C4-2B (cell line): ENCODE data around the gene FGF5.
A peak's percentile ranks its signal among the peaks of the same experiment; 100 is the strongest.

ENCODE experiments used
- H3K27ac ChIP-seq: fragments of 450-650 bp; 2 replicates; pipeline ENCODE4 v1.5.1; 2017
- CTCF ChIP-seq: fragments of 450-650 bp; conservative IDR thresholded peaks from 2 replicates; pipeline ENCODE4 v1.5.1; 2017; ENCODE audit warnings: mild to moderate bottlenecking
- ZFX ChIP-seq: fragments of 450-650 bp; IDR thresholded peaks from 2 replicates; pipeline ENCODE4 v1.6.1; 2017

The FGF5 gene

GRCh38 chr4:80266253-80266901, at the start of gene FGF5:
TSS of gene FGF5 (plus strand) at chr4:80266664. CDS start at chr4:80266825, 161 bp downstream.
- H3K27ac ChIP-seq = no peak within 1 kb of the TSS
- TF ChIP-seq CTCF = no peak
- TF ChIP-seq ZFX = no peak

GRCh38 chr4:80219301-80220025, 47.0 kb upstream of the FGF5 start:
- H3K27ac ChIP-seq = no peak overlapping the region

GRCh38 chr4:80220711-80221110, 45.8 kb upstream of the FGF5 start:
- no peak for TF ChIP-seq ZFX
- TF ChIP-seq CTCF = no peak
- H3K27ac ChIP-seq = no peak overlapping the region

More at GRCh38 chr4:80219301-80220025, 47.0 kb upstream of the FGF5 start:
- TF ChIP-seq CTCF (no peak), ZFX (no peak)

GRCh38 chr4:80221161-80221560, 45.3 kb upstream of the FGF5 start:
- no peak for TF ChIP-seq ZFX
- peak; percentile 35 for TF ChIP-seq CTCF
- no peak overlapping the region for H3K27ac ChIP-seq

GRCh38 chr4:80225595-80225994, 40.9 kb upstream of the FGF5 start:
- TF ChIP-seq ZFX (no peak), CTCF (no peak)
- H3K27ac ChIP-seq = no peak overlapping the region

- no peak for TF ChIP-seq CTCF
- no peak for TF ChIP-seq ZFX
Measured at GRCh38 chr4:80226094-80226493, 40.4 kb upstream of the FGF5 start.

GRCh38 chr4:80228460-80228859, 38.0 kb upstream of the FGF5 start:
- TF ChIP-seq ZFX (no peak), CTCF (no peak)
- H3K27ac ChIP-seq = no peak overlapping the region

More at GRCh38 chr4:80226094-80226493, 40.4 kb upstream of the FGF5 start:
- no peak overlapping the region for H3K27ac ChIP-seq
